ENCODE results near the gene LRSAM1. TPM values are rescaled to one million over a fixed set of nuclear protein-coding genes. Genes with fewer than 3 reads are reported as not detected.

LRSAM1 gene
- total RNA-seq (2022) (25.8 and 26.2 TPM in 2 replicates), Bru-seq, nascent RNA (percentile 61 among the genes with signal in this experiment), BruChase-seq, experiment 1, labeled RNA remaining after a 2-hour chase (percentile 66 among the genes with signal in this experiment), BruChase-seq, experiment 2, labeled RNA remaining after a 6-hour chase (percentile 69 among the genes with signal in this experiment)
- long read RNA-seq, transcript LRSAM1-201 (26 exons, 3,146 nt), result major isoform, 14 of 36 reads
- long read RNA-seq, partial matches to known transcripts, result 8 of 36 reads
- long read RNA-seq, other reads (novel, unspliced or antisense), result 10 of 36 reads

GRCh38 chr9:127450830-127451607, at the start of gene LRSAM1, which contains the start of gene RPL12:
Gene LRSAM1 (plus strand): TSS chr9:127451510. CDS start chr9:127454528, 3,018 bp downstream.
Gene RPL12 (minus strand): TSS chr9:127451406. CDS start chr9:127451317, 89 bp downstream.
- BruUV-seq (replicated peaks), result TSS peak; percentile 47
- peaks cover 9% of the 10 kb centered on the region; the same call in 1 of the 2 replicates for H3K4me1 ChIP-seq
- Mint-ChIP-seq H3K27ac (ENCODE audit: unreplicated experiment) (peak within 1 kb of the TSS; percentile 98), H3K36me3 (ENCODE audit: insufficient read depth, unreplicated experiment) (peaks cover 77% of the 10 kb centered on the region), H3K4me1 (ENCODE audit: low read depth, unreplicated experiment) (peaks cover 18% of the 10 kb centered on the region), H3K4me3 (ENCODE audit: unreplicated experiment) (peak within 1 kb of the TSS; percentile 95), H3K27me3 (ENCODE audit: insufficient read depth, unreplicated experiment) (peaks cover 3% of the 10 kb centered on the region), H3K9me3 (ENCODE audit: unreplicated experiment) (no peaks in the 10 kb centered on the region)
- H3K4me3 ChIP-seq (ENCODE audit: low read depth, low read length), result peak within 1 kb of the TSS; percentile 98
- ChIA-PET POLR2A (interaction anchor here (0.6 to 2.0 kb wide), 8 partner anchors 27 to 1500 kb away, joined by 3 to 9 read pairs (median 4); partner anchors contain the start of genes SLC2A8 and ZNF79), CTCF (interaction anchor here (0.5 to 2.0 kb wide), 2 partner anchors 91 to 467 kb away, joined by 3 to 6 read pairs; no protein-coding TSS in a partner anchor)
- intact Hi-C loops (cut with micrococcal nuclease; ENCODE audit: unreplicated experiment), result loop anchor here (1.0 kb wide), 1 partner anchor 27 kb away; the partner anchor contains the start of gene ZNF79
- H3K36me3 ChIP-seq (ENCODE audit: control insufficient read depth, insufficient read depth, low read length), result peaks cover 7% of the 10 kb centered on the region
- peak; percentile 96 to 98 for DNase-seq
- H3K27me3 ChIP-seq (replicated peaks; ENCODE audit: control insufficient read depth, insufficient read depth, low read length), result no peaks in the 10 kb centered on the region
- H3K9me3 ChIP-seq, result no peaks in the 10 kb centered on the region
- no peak for TF ChIP-seq CTCF (IDR thresholded peaks at IDR 0.05; ENCODE audit: insufficient read depth in 1 of 2, low read depth in 1 of 2, low read length in 1 of 2, severe bottlenecking in 1 of 2, unreplicated experiment in 1 of 2)

GRCh38 chr9:127402401-127403090, 48.8 kb upstream of the LRSAM1 start:
- DNase-seq, result no peak
- H3K4me3 Mint-ChIP-seq (ENCODE audit: unreplicated experiment), result no peak overlapping the region
- H3K9me3 ChIP-seq, result no peaks in the 10 kb centered on the region
- ChIA-PET POLR2A (interaction anchor here (0.5 kb wide), 1 partner anchor 41 kb away, joined by 3 read pairs; no protein-coding TSS in a partner anchor), CTCF (no interaction called here)
- no TSS peak for BruUV-seq (replicated peaks)
- H3K36me3 ChIP-seq (ENCODE audit: control insufficient read depth, insufficient read depth, low read length), result peaks cover 2% of the 10 kb centered on the region
- peaks cover 9% of the 10 kb centered on the region for H3K4me1 ChIP-seq
- no peaks in the 10 kb centered on the region for H3K27me3 Mint-ChIP-seq (ENCODE audit: insufficient read depth, unreplicated experiment)
- TF ChIP-seq CTCF (IDR thresholded peaks at IDR 0.05; ENCODE audit: insufficient read depth in 1 of 2, low read depth in 1 of 2, low read length in 1 of 2, severe bottlenecking in 1 of 2, unreplicated experiment in 1 of 2), result no peak
- H3K4me1 Mint-ChIP-seq (ENCODE audit: low read depth, unreplicated experiment), result peaks cover 9% of the 10 kb centered on the region
- H3K4me3 ChIP-seq (ENCODE audit: low read depth, low read length), result no peak overlapping the region
- intact Hi-C loops (cut with micrococcal nuclease; ENCODE audit: unreplicated experiment), result no loop called here
- H3K27ac Mint-ChIP-seq (ENCODE audit: unreplicated experiment), result no peak overlapping the region
- H3K9me3 Mint-ChIP-seq (ENCODE audit: unreplicated experiment), result no peaks in the 10 kb centered on the region
- peaks cover 79% of the 10 kb centered on the region for H3K36me3 Mint-ChIP-seq (ENCODE audit: insufficient read depth, unreplicated experiment)
- H3K27me3 ChIP-seq (replicated peaks; ENCODE audit: control insufficient read depth, insufficient read depth, low read length), result no peaks in the 10 kb centered on the region

Measured in Caco-2 (cell line).